MM.1S (cell line): ENCODE measurements around the gene IFRD1.

Experiments
- DNase-seq: peaks from one replicate; pipeline ENCODE4 v3.0.0-alpha.2; 2015
- H2AFZ ChIP-seq: fragments of 300-600 bp; sonication (generic); 2 replicates; pipeline ENCODE4 v1.6.0; 2016; ENCODE audit warnings: antibody characterized with exemption, low read length
- H3F3A ChIP-seq: fragments of 300-600 bp; sonication (generic); 2 replicates; pipeline ENCODE4 v1.6.1; 2016; ENCODE audit warnings: mild to moderate bottlenecking, antibody characterized with exemption, low read length, moderate library complexity, mixed read lengths; ENCODE audit not compliant: insufficient read depth
- H3K27ac ChIP-seq: fragments of 300-600 bp; sonication (generic); 2 replicates; pipeline ENCODE4 v1.5.1; 2016; ENCODE audit warnings: mild to moderate bottlenecking, low read length
- H3K27me3 ChIP-seq: fragments of 300-600 bp; sonication (generic); replicated peaks from 2 replicates; pipeline ENCODE4 v1.6.0; 2016; ENCODE audit warnings: low read length; ENCODE audit not compliant: insufficient read depth
- H3K36me3 ChIP-seq: fragments of 300-600 bp; sonication (generic); replicated peaks from 2 replicates; pipeline ENCODE4 v1.6.1; 2016; ENCODE audit warnings: mild to moderate bottlenecking, low read length, mixed read lengths; ENCODE audit not compliant: insufficient read depth
- H3K4me1 ChIP-seq: fragments of 300-600 bp; sonication (generic); 2 replicates; pipeline ENCODE4 v1.6.1; 2016; ENCODE audit warnings: low read length, mixed read lengths
- H3K4me2 ChIP-seq: fragments of 300-600 bp; sonication (generic); 2 replicates; pipeline ENCODE4 v1.6.0; 2016; ENCODE audit warnings: low read depth, low read length
- H3K4me3 ChIP-seq: fragments of 300-600 bp; sonication (generic); 2 replicates; pipeline ENCODE4 v1.5.1; 2016; ENCODE audit warnings: low read length, mixed read lengths
- H3K79me2 ChIP-seq: fragments of 300-600 bp; sonication (generic); 2 replicates; pipeline ENCODE4 v1.6.1; 2016; ENCODE audit warnings: mixed run types, low read length, mixed read lengths
- H3K9ac ChIP-seq: fragments of 300-600 bp; sonication (generic); 2 replicates; pipeline ENCODE4 v1.6.1; 2016; ENCODE audit warnings: low read length, mixed read lengths
- H3K9me2 ChIP-seq: fragments of 300-600 bp; sonication (generic); replicated peaks from 2 replicates; pipeline ENCODE4 v1.6.1; 2016; ENCODE audit warnings: mild to moderate bottlenecking, low read length, mixed read lengths; ENCODE audit not compliant: insufficient read depth
- H3K9me3 ChIP-seq: fragments of 300-600 bp; sonication (generic); replicated peaks from 2 replicates; pipeline ENCODE4 v1.6.1; 2016; ENCODE audit warnings: mild to moderate bottlenecking, low read length, mixed read lengths; ENCODE audit not compliant: insufficient read depth
- H4K20me1 ChIP-seq: fragments of 300-600 bp; sonication (generic); 2 replicates; pipeline ENCODE4 v1.6.1; 2016; ENCODE audit warnings: mild to moderate bottlenecking, low read length, moderate library complexity, mixed read lengths; ENCODE audit not compliant: insufficient read depth
- EZH2 ChIP-seq: fragments of 300-600 bp; sonication (generic); optimal IDR thresholded peaks from 2 replicates; pipeline ENCODE3; 2017; ENCODE audit warnings: low read depth, mild to moderate bottlenecking, antibody characterized with exemption, low read length, mixed read lengths
- EZH2phosphoT487 ChIP-seq: fragments of 300-600 bp; sonication (generic); IDR thresholded peaks from 2 replicates; pipeline ENCODE4 v1.6.1; 2018; ENCODE audit warnings: antibody characterized with exemption, low read length
- TF ChIP-seq, protein P1 (sequence below): fragments of 300-600 bp; sonication (generic); IDR thresholded peaks from 2 replicates; pipeline ENCODE4 v1.5.1; 2016; ENCODE audit warnings: antibody characterized with exemption, low read length, mixed read lengths

The IFRD1 gene

DNA sequence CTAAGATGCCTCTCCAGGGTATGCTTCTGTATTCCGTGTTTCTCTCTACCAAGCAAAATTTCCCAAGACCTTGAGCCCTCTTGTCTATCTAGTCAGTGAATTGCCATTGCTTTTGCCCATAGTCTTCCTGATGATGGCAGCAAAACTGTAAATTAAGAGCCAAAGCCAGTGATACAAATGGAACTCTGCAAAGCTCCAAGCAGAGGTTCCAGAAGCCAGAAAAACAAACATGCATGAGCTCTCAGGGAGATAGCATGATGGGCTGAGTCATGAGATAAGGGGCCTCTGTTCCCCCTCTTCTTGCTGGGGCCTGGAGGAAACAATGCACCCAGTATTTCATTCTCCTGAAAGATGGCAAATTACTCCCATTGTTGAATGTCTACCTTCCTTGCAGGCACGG is 55.2 kb downstream of the IFRD1 start:
- Histone ChIP-seq H3K4me1 (no peaks in the 10 kb centered on the region), H3K9ac (no peak overlapping the region), H3K4me2 (no peak overlapping the region), H3F3A (no peaks in the 10 kb centered on the region), H4K20me1 (no peaks in the 10 kb centered on the region), H3K36me3 (no peaks in the 10 kb centered on the region), H3K27ac (no peak overlapping the region), H3K4me3 (no peak overlapping the region), H3K79me2 (no peaks in the 10 kb centered on the region), H2AFZ (no peak overlapping the region), H3K27me3 (no peaks in the 10 kb centered on the region), H3K9me2 (no peaks in the 10 kb centered on the region), H3K9me3 (no peaks in the 10 kb centered on the region)
- TF ChIP-seq, protein P1, sequence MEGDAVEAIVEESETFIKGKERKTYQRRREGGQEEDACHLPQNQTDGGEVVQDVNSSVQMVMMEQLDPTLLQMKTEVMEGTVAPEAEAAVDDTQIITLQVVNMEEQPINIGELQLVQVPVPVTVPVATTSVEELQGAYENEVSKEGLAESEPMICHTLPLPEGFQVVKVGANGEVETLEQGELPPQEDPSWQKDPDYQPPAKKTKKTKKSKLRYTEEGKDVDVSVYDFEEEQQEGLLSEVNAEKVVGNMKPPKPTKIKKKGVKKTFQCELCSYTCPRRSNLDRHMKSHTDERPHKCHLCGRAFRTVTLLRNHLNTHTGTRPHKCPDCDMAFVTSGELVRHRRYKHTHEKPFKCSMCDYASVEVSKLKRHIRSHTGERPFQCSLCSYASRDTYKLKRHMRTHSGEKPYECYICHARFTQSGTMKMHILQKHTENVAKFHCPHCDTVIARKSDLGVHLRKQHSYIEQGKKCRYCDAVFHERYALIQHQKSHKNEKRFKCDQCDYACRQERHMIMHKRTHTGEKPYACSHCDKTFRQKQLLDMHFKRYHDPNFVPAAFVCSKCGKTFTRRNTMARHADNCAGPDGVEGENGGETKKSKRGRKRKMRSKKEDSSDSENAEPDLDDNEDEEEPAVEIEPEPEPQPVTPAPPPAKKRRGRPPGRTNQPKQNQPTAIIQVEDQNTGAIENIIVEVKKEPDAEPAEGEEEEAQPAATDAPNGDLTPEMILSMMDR = no peak
- TF ChIP-seq EZH2phosphoT487 = no peak
- TF ChIP-seq EZH2 = no peak
- no peak for DNase-seq

DNA sequence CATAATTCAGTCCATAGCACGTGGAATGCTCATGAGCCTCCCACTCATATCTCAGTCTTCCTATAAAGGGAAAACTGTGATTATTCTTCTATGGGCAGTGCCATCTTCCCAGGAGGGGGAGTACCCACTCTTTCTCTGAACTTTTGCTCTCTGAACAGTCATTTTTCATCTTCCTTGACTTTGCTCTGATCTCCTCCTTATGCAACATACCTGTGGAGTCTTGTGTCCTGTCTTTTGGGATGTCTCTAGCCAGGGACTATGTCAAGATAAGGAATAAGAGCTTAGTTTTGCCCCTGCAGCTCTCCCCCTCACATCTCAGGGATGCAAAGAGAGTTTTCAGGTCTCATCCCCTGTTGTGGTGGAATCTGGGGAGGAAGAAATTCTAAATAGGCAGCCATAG is 58.1 kb downstream of the IFRD1 start:
- Histone ChIP-seq H3K9me3 (no peaks in the 10 kb centered on the region), H3K36me3 (no peaks in the 10 kb centered on the region), H4K20me1 (no peaks in the 10 kb centered on the region), H3K9me2 (no peaks in the 10 kb centered on the region), H3K4me3 (no peak overlapping the region), H3F3A (no peaks in the 10 kb centered on the region), H3K4me1 (no peaks in the 10 kb centered on the region), H3K27me3 (no peaks in the 10 kb centered on the region), H2AFZ (no peak overlapping the region), H3K9ac (no peak overlapping the region), H3K4me2 (no peak overlapping the region), H3K79me2 (no peaks in the 10 kb centered on the region), H3K27ac (no peak overlapping the region)
- no peak for DNase-seq
- TF ChIP-seq, protein P1 = no peak
- TF ChIP-seq EZH2 (no peak), EZH2phosphoT487 (no peak)

GRCh38 chr7:112509402-112509801 is 59.1 kb downstream of the IFRD1 start:
- no peaks in the 10 kb centered on the region for H3F3A ChIP-seq
- H3K79me2 ChIP-seq = no peaks in the 10 kb centered on the region
- H3K9ac ChIP-seq = no peak overlapping the region
- no peak for DNase-seq
- no peak overlapping the region for H3K4me2 ChIP-seq
- H2AFZ ChIP-seq = no peak overlapping the region
- H4K20me1 ChIP-seq = no peaks in the 10 kb centered on the region
- no peaks in the 10 kb centered on the region for H3K36me3 ChIP-seq
- no peaks in the 10 kb centered on the region for H3K4me1 ChIP-seq
- no peaks in the 10 kb centered on the region for H3K27me3 ChIP-seq
- H3K9me2 ChIP-seq = no peaks in the 10 kb centered on the region
- no peak overlapping the region for H3K4me3 ChIP-seq
- no peak overlapping the region for H3K27ac ChIP-seq
- no peaks in the 10 kb centered on the region for H3K9me3 ChIP-seq
- TF ChIP-seq EZH2 (no peak), EZH2phosphoT487 (no peak)
- TF ChIP-seq, protein P1 = no peak
